ENCODE measurements around the gene TP63. TPM values are rescaled to one million over a fixed set of nuclear protein-coding genes. Genes with fewer than 3 reads are reported as not detected.

The TP63 gene
- total and polyA plus RNA-seq, 12 donors = 0.11 to 0.84 (median 0.16) TPM; not detected in 1

DNA sequence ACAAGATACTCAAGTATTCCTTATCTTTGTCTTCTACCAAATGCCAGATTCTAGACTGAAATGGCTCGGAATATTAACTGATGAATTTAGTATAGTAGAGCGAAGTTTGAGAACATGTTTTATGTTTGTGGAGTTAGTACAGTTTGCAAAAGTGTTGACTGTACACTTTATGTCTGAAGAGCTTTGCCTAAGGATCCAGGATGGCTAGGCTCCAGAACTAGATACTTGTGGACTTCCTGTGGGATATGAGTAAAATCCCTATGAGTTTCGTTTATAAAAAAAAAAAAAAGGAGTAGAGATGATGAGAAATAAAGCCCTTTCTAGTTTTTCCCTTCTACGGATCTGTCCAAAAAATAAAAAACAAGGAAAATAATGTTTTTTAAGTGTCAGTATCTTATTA, 96.7 kb downstream of the TP63 start:
- TF ChIP-seq CTCF (IDR thresholded peaks at IDR 0.05) = no peak
- TF ChIP-seq POLR2A (IDR thresholded peaks at IDR 0.05) = no peak
- no peaks in the 10 kb centered on the region for H3K4me1 ChIP-seq (replicated peaks in 1 of 2)
- WGBS, 4 donors = 78 to 89% (median 80%) methylated on average over 4 of the region's 4 CpGs
- no peaks in the 10 kb centered on the region for H3K27me3 ChIP-seq
- no peaks in the 10 kb centered on the region for H3K36me3 ChIP-seq (replicated peaks in 1 of 2)
- no peak overlapping the region for H3K4me3 ChIP-seq
- H3K27ac ChIP-seq = no peak overlapping the region
- intact Hi-C loops (cut with DNase I) = no loop called here
- DNase-seq = no peak
- no peaks in the 10 kb centered on the region for H3K9me3 ChIP-seq (replicated peaks in 1 of 3)

DNA sequence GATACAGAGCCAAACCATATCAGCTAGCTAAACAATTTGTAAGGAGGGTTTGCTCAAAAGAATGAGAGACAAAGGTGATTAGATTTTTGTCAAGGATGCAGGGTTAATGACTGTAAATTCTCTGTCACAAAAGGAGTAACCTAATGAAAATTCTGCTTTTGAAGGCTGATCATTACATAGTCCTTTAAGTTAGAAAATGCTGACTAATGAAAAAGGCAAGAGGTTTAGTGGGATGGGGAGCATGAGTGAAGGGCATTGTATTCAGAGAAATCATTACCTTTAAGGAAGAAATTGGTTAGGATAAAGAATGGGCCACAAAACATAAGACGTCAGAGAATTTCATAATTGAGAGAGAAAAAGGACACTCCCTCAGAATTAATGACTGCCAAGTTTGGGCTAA, 97.7 kb downstream of the TP63 start:
- Histone ChIP-seq H3K4me3 (no peak overlapping the region), H3K27ac (no peak overlapping the region), H3K9me3 (replicated peaks in 1 of 3) (no peaks in the 10 kb centered on the region), H3K27me3 (no peaks in the 10 kb centered on the region), H3K36me3 (replicated peaks in 1 of 2) (no peaks in the 10 kb centered on the region), H3K4me1 (replicated peaks in 1 of 2) (no peaks in the 10 kb centered on the region)
- intact Hi-C loops (cut with DNase I) = no loop called here
- no peak for DNase-seq
- TF ChIP-seq POLR2A (IDR thresholded peaks at IDR 0.05) (no peak), CTCF (IDR thresholded peaks at IDR 0.05) (no peak)
- WGBS, 4 donors = 46 to 63% (median 55%) methylated on average over 1 of the region's 1 CpG

DNA sequence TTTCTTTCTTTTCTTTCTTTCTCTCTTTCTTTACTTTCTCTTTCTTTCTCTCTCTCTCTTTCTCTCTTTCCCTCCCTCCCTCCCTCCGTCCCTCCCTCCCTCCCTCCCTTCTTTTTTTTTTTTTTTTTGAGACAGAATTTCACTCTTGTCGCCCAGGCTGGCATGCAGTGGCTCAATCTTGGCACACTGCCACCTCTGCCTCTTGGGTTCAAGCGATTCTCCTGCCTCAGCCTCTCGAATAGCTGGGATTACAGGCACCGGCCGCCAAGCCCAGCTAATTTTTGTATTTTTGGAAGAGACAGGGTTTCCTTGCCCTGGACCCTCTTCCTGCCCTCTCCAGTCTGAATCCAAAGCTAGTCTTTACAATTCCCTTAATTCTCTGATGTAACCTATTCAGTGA, 102.9 kb downstream of the TP63 start:
- TF ChIP-seq CTCF (IDR thresholded peaks at IDR 0.05) = no peak
- no peak for TF ChIP-seq POLR2A (IDR thresholded peaks at IDR 0.05)
- 66 to 93% (median 78%) methylated on average over 5 to 6 of the region's 6 CpGs for WGBS, 4 donors
- Histone ChIP-seq H3K9me3 (replicated peaks in 1 of 3) (no peaks in the 10 kb centered on the region), H3K27me3 (no peaks in the 10 kb centered on the region), H3K4me1 (replicated peaks in 1 of 2) (no peaks in the 10 kb centered on the region), H3K36me3 (replicated peaks in 1 of 2) (no peaks in the 10 kb centered on the region), H3K27ac (no peak overlapping the region), H3K4me3 (no peak overlapping the region)
- DNase-seq = no peak
- intact Hi-C loops (cut with DNase I) = no loop called here

- DNase-seq = no peak
- no peaks in the 10 kb centered on the region for H3K9me3 ChIP-seq (replicated peaks in 1 of 3)
- no peaks in the 10 kb centered on the region for H3K4me1 ChIP-seq (replicated peaks in 1 of 2)
- H3K27ac ChIP-seq = no peak overlapping the region
- no peak overlapping the region for H3K4me3 ChIP-seq
- no peak for TF ChIP-seq POLR2A (IDR thresholded peaks at IDR 0.05)
- no peak for TF ChIP-seq CTCF (IDR thresholded peaks at IDR 0.05)
- intact Hi-C loops (cut with DNase I) = no loop called here
- no peaks in the 10 kb centered on the region for H3K27me3 ChIP-seq
- no peaks in the 10 kb centered on the region for H3K36me3 ChIP-seq (replicated peaks in 1 of 2)
Measured at GRCh38 chr3:189735913-189736312, 104.7 kb downstream of the TP63 start.

Data from adrenal gland (tissue), 12 donors.